22Rv1 (cell line): ENCODE results near the gene AUTS2.

Source experiments
- H3K27ac ChIP-seq: fragments of 450-650 bp; 2 replicates; pipeline ENCODE4 v1.5.1; 2017
- ZFX ChIP-seq: fragments of 450-650 bp; IDR thresholded peaks from 2 replicates; pipeline ENCODE4 v1.6.1; 2017; ENCODE audit warnings: antibody characterized with exemption, borderline replicate concordance
- TF ChIP-seq, protein P1 (sequence below): fragments of 450-650 bp; IDR thresholded peaks from 2 replicates; pipeline ENCODE4 v1.5.1; 2017; ENCODE audit warnings: mild to moderate bottlenecking

Gene AUTS2

DNA sequence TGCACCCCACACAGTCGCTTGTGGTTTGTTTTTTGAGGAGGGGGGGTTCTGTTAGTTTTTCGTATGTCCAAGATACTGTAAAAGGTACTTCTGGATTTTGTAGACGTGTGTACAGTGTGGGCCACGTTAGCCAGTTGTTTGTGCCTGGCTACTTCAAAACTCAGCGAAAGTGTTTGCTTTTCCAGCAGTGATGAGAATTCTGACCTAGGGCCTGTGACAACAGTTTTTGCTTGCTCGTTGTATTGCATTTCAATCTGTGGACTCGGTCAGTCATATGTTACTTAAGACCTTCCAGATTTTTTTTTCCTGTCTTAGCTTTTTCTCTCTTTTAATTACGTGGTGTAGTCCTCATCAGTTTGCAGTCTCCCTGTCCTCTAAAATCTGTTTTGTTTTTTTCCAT lies 1194.8 kb downstream of the AUTS2 start:
- no peak overlapping the region for H3K27ac ChIP-seq
- no peak for TF ChIP-seq ZFX
- TF ChIP-seq, protein P1, sequence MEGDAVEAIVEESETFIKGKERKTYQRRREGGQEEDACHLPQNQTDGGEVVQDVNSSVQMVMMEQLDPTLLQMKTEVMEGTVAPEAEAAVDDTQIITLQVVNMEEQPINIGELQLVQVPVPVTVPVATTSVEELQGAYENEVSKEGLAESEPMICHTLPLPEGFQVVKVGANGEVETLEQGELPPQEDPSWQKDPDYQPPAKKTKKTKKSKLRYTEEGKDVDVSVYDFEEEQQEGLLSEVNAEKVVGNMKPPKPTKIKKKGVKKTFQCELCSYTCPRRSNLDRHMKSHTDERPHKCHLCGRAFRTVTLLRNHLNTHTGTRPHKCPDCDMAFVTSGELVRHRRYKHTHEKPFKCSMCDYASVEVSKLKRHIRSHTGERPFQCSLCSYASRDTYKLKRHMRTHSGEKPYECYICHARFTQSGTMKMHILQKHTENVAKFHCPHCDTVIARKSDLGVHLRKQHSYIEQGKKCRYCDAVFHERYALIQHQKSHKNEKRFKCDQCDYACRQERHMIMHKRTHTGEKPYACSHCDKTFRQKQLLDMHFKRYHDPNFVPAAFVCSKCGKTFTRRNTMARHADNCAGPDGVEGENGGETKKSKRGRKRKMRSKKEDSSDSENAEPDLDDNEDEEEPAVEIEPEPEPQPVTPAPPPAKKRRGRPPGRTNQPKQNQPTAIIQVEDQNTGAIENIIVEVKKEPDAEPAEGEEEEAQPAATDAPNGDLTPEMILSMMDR = no peak

DNA sequence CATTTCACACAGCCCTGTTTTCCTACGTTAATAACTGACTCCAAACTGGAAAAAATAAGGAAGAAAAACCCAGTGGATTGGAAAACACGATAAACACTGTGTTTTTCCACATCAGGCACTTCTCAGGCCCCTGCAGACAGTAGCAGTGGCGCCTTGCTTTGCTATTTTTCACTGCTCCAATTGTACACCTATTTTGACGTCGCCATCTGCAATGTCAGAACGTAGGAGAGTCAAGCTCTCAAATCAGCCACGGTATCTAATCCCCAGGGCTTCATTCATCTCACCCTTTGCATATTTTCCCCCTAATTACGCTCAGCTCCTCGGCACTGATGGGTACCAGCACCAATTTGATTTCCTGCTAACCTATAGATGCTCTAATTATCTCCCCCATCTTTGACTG lies 1195.5 kb downstream of the AUTS2 start:
- no peak for TF ChIP-seq ZFX
- TF ChIP-seq, protein P1 = no peak
- H3K27ac ChIP-seq = no peak overlapping the region

DNA sequence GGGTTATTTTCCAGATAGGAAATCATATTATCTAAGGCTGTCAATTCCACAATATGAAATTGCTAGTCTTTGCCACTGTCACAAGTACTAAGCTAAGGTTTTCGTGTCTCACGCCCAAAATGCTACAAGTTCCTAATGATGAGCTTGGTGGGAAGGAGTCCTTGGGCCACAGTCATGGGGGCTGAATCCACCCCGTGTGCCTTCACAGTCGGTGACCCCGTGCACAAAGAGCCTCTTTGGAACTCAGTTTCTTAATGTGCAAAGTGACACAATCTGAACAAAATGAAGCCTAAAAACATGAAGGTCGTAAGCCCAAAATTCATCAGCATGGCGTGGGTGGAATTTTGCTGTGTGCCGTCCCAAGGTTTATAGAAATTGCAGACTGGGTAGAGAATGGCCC lies 1196.7 kb downstream of the AUTS2 start:
- TF ChIP-seq, protein P1 = no peak
- TF ChIP-seq ZFX = no peak
- no peak overlapping the region for H3K27ac ChIP-seq

DNA sequence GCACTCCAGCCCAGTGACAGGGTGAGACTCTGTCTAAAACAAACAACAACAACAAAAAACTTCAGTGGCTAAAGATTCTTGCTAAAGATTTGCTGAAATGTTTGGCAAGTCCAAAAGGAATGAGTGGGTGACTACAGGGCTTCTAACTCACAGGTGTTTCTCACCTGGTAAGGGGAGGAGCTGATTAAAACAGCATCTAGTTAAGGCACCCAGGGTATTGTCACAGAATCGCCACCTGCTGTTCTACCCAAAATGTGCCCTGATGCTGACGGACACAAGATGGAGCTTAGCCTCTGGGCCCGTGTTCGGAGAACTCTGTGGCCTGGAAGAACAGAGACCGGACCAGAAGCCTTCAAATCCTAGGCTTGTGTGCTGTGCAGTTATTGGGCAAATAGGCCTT lies 1197.7 kb downstream of the AUTS2 start:
- no peak overlapping the region for H3K27ac ChIP-seq
- TF ChIP-seq, protein P1 = no peak
- no peak for TF ChIP-seq ZFX

DNA sequence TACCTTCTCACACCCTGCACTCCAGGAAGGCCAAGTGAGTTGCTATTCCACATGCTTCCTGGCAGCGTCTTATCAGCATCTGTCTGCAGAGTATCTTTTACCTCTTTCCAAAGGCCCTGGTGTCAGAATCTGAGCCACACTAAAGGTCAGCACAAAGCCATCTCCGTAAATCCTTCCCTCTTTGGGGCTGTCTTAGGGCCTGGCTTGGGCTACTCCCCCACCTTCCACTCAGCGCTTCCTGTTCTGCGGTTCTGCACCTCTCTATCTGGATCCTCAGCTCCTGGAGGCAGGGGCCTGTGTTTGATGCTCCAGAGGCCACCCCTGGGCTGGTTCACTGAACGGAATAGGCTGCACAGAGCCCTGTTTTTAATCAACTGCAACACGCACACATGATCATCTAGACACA lies 1198.8 kb downstream of the AUTS2 start:
- H3K27ac ChIP-seq = no peak overlapping the region
- TF ChIP-seq, protein P1 = no peak
- no peak for TF ChIP-seq ZFX

DNA sequence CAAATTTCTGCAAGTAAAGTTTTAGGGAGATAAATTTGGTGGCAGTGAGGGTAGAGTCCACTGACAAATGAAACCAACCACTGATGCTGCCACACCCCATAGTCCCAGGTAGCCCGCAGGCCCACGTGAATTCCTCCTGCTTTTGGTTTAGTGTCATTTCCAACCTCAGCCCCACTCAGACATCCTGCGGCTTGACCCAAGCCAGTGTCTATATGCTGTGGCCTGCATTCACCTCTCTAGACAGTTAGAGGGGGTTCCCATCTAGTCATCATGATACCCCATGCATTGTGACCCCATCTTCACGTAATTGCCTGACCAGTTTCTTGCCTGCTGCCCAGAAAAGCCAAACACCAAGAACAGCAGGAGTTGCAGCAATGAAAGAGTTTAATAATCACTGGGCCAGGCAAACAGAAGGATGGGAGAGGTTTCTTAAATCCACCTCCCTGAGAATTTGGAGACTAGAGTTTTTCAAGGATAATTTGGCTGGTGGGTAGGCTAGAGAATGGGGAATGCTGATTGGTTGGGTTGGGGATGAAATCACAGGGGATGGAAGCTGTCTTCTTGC lies 1201.6 kb downstream of the AUTS2 start:
- no peak overlapping the region for H3K27ac ChIP-seq
- TF ChIP-seq ZFX = no peak

DNA sequence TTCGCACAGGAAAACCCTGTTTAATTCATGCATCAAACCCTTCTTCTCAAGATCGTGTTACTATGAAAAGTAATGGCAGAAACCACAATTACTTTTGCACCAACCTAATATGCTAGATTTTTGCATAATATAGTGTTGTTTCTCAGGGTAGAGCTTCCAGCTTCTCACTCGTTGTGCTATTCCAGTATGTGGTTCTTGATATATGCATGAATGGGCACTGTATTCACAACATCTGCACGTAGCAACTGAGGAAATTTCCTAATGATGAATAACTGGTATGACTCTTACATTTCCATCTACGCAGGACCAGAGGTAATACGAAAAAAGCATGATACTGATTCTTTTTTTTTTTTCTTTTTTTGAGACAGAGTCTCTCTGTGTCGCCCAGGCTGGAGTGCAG lies 1207.1 kb downstream of the AUTS2 start:
- no peak overlapping the region for H3K27ac ChIP-seq

More for the DNA sequence above, 1207.1 kb downstream of the AUTS2 start:
- TF ChIP-seq, protein P1 = no peak
- TF ChIP-seq ZFX = no peak
